ENCODE data around the gene FCRL1. TPM values are rescaled to one million over a fixed set of nuclear protein-coding genes. Genes with fewer than 3 reads are reported as not detected.

FCRL1 gene
- total and polyA plus RNA-seq, 2 of the 13 experiments (the other 11 are each of a cell fraction or from before 2014, with no cell fraction given) = not detected

DNA sequence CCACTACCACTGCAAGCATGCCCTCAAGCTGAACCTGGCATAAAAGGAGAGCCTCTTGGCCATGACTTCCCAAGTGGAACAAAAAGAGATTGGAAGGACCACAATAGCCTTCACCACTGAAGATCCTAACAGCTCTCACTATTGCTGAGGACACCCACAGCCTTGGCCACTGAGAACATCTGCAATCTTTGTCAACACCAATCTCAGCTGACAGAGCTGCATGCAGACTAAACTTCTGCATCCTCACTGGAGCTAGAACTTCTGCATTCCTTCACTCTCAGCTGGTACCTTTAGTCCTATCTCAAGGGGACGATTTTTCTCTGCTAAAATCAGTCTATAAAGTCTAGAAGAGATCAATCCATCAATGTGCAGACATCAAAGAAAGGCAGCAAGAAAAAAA, 34.7 kb downstream of the FCRL1 start (continued):
- TF ChIP-seq REPIN1 (CRISPR knock-in tag; IDR thresholded peaks at IDR 0.05; ENCODE audit: borderline replicate concordance, low read depth) (no peak), ZNF777 (CRISPR knock-in tag; IDR thresholded peaks at IDR 0.05) (no peak), YEATS4 (CRISPR knock-in tag; IDR thresholded peaks at IDR 0.05; ENCODE audit: borderline replicate concordance) (no peak), ZNF547 (CRISPR knock-in tag; IDR thresholded peaks at IDR 0.05) (no peak)
- TF ChIP-seq, protein P1, sequence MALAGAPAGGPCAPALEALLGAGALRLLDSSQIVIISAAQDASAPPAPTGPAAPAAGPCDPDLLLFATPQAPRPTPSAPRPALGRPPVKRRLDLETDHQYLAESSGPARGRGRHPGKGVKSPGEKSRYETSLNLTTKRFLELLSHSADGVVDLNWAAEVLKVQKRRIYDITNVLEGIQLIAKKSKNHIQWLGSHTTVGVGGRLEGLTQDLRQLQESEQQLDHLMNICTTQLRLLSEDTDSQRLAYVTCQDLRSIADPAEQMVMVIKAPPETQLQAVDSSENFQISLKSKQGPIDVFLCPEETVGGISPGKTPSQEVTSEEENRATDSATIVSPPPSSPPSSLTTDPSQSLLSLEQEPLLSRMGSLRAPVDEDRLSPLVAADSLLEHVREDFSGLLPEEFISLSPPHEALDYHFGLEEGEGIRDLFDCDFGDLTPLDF (CRISPR knock-in tag; IDR thresholded peaks at IDR 0.05) = no peak

DNA sequence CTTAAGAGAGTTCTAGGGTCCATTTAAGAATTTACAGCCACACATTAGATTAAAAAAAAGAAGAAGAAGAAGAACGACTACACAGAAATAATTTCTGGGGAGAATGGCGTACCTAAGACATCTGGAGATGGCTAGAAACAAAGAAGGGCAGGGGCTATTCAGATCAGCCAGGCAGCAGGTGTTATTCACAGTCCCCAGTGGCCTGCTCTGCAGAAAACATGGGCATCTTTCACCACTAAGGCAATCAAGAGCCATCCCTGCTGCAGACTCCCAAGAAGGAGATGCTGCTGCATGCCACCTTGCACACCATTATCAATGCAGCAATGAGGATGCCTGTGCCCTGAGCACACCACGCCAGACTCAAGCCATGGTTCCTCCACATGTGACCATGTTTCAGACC, 35.1 kb downstream of the FCRL1 start:
- WGBS (ENCODE audit: low lambda C conversion rate) = 0% methylated on average over 3 of the region's 3 CpGs
- BruUV-seq (replicated peaks) = no TSS peak
- Histone ChIP-seq H3K4me1 (ENCODE audit: insufficient read depth, low read length) (no peaks in the 10 kb centered on the region), H3K9ac (ENCODE audit: insufficient read depth, low read depth, low read length) (no peak overlapping the region), H3K4me2 (ENCODE audit: low read depth, low read length) (no peak overlapping the region), H3K9me3 (ENCODE audit: low read length) (no peaks in the 10 kb centered on the region; the same call in none of the 2 replicates), H3K27me3 (ENCODE audit: control insufficient read depth in 1 of 2, insufficient read depth in 2 of 2, low read length in 2 of 2) (no peaks in the 10 kb centered on the region; a peak in 1 of 5 replicates), H4K20me1 (ENCODE audit: insufficient read depth, low read length) (no peaks in the 10 kb centered on the region), H3K79me2 (ENCODE audit: insufficient read depth, low read length) (no peaks in the 10 kb centered on the region), H3K4me3 (replicated peaks in 1 of 3; ENCODE audit: insufficient read depth in 1 of 3, low read depth in 2 of 3, low read length in 3 of 3) (no peak overlapping the region), H3K27ac (ENCODE audit: extremely low read length, insufficient read depth, low read length) (no peak overlapping the region), H2AFZ (ENCODE audit: low read length) (no peak overlapping the region), H3K36me3 (replicated peaks in 1 of 2; ENCODE audit: control insufficient read depth in 1 of 2, insufficient read depth in 2 of 2, low read length in 2 of 2) (no peaks in the 10 kb centered on the region)
- no peak for DNase-seq (ENCODE audit: low spot score)
- in situ Hi-C loops (cut with HindIII; ENCODE audit: extremely low pct_ligation_motif_present, low pct_unique_long_range_greater_than_20kb) (no loop called here), intact Hi-C loops (cut with micrococcal nuclease; ENCODE audit: unreplicated experiment) (no loop called here)
- CTCF ChIA-PET (ENCODE audit: low intra/inter-chr PET ratio, low total read pairs) = no interaction called here
- no peak for FAIRE-seq
- POLR2A ChIA-PET = no interaction called here
- ATAC-seq = no peak
- TF ChIP-seq SRSF4 (IDR thresholded peaks at IDR 0.05; ENCODE audit: low read depth, low read length, poor library complexity, severe bottlenecking) = no peak
- no peak for TF ChIP-seq ZMYM4 (CRISPR knock-in tag; IDR thresholded peaks at IDR 0.05)
- no peak for TF ChIP-seq ZSCAN29 (CRISPR knock-in tag; conservative IDR thresholded peaks at IDR 0.05)
- TF ChIP-seq USF2 (IDR thresholded peaks at IDR 0.05; ENCODE audit: low read depth, low read length) = no peak
- no peak for TF ChIP-seq USF2 (CRISPR knock-in tag; IDR thresholded peaks at IDR 0.05; ENCODE audit: borderline replicate concordance)
- TF ChIP-seq SMC3 (IDR thresholded peaks at IDR 0.05; ENCODE audit: low read length) = no peak
- no peak for TF ChIP-seq MTERF4 (CRISPR knock-in tag; IDR thresholded peaks at IDR 0.05)
- TF ChIP-seq, protein P2, sequence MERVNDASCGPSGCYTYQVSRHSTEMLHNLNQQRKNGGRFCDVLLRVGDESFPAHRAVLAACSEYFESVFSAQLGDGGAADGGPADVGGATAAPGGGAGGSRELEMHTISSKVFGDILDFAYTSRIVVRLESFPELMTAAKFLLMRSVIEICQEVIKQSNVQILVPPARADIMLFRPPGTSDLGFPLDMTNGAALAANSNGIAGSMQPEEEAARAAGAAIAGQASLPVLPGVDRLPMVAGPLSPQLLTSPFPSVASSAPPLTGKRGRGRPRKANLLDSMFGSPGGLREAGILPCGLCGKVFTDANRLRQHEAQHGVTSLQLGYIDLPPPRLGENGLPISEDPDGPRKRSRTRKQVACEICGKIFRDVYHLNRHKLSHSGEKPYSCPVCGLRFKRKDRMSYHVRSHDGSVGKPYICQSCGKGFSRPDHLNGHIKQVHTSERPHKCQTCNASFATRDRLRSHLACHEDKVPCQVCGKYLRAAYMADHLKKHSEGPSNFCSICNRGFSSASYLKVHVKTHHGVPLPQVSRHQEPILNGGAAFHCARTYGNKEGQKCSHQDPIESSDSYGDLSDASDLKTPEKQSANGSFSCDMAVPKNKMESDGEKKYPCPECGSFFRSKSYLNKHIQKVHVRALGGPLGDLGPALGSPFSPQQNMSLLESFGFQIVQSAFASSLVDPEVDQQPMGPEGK (CRISPR knock-in tag; IDR thresholded peaks at IDR 0.05) = no peak
- no peak for TF ChIP-seq ESRRA (CRISPR knock-in tag; IDR thresholded peaks at IDR 0.05; ENCODE audit: low read depth)
- no peak for TF ChIP-seq ZNF839 (CRISPR knock-in tag; IDR thresholded peaks at IDR 0.05; ENCODE audit: borderline replicate concordance)
- TF ChIP-seq ZNF230 (CRISPR knock-in tag; IDR thresholded peaks at IDR 0.05) = no peak
- TF ChIP-seq JUN (CRISPR knock-in tag; IDR thresholded peaks at IDR 0.05) = no peak
- TF ChIP-seq IKZF1 (IDR thresholded peaks at IDR 0.05) = no peak
- no peak for TF ChIP-seq POLR2A (IDR thresholded peaks at IDR 0.05; ENCODE audit: insufficient read depth in 1 of 2, low read depth in 2 of 2, low read length in 2 of 2)

Data from HepG2 (cell line).